HepG2 (cell line): ENCODE measurements around the gene PIEZO1. TPM values are rescaled to one million over a fixed set of nuclear protein-coding genes. Genes with fewer than 3 reads are reported as not detected.

Experiments used
- BCL6 ChIP-seq: IDR thresholded peaks from 2 replicates; pipeline ENCODE4 v1.6.1; 2016; ENCODE audit warnings: missing genetic modification reagents, missing compliant biosample characterization
- CEBPB ChIP-seq: IDR thresholded peaks from 2 replicates; pipeline ENCODE4 v1.6.1; 2011; ENCODE audit warnings: low read depth, low read length, improper control_type of control experiment, borderline replicate concordance
- CREM ChIP-seq, 2 experiments: sonication (generic) in 1 of 2; formaldehyde crosslinking in 1 of 2; IDR thresholded peaks; 2 replicates each; pipeline versions ENCODE4 v1.4.0 to v1.6.1; 2016 to 2020; ENCODE audit warnings: antibody characterized with exemption in 1 of 2, mild to moderate bottlenecking in 1 of 2, missing genetic modification reagents in 1 of 2
- DR1 ChIP-seq: sonication (generic); formaldehyde crosslinking; IDR thresholded peaks from 2 replicates; pipeline ENCODE4 v1.8.0; 2021; ENCODE audit warnings: mild to moderate bottlenecking, missing genetic modification reagents, inconsistent platforms
- GABPA ChIP-seq, 2 experiments: IDR thresholded peaks; 2 replicates each; pipeline ENCODE4 v1.6.1; 2011 to 2016; ENCODE audit warnings: low read depth in 2 of 2, low read length in 1 of 2, missing biosample characterization in 1 of 2, missing genetic modification characterization in 1 of 2
- KDM6A ChIP-seq: IDR thresholded peaks from 2 replicates; pipeline ENCODE4 v1.6.1; 2016; ENCODE audit warnings: low read depth
- KLF11 ChIP-seq: IDR thresholded peaks from 2 replicates; pipeline ENCODE4 v1.6.1; 2016; ENCODE audit warnings: missing compliant biosample characterization
- NR1H2 ChIP-seq: sonication (generic); formaldehyde crosslinking; IDR thresholded peaks from 2 replicates; pipeline ENCODE4 v1.8.1; 2022; ENCODE audit warnings: low read depth, missing genetic modification reagents, borderline replicate concordance
- SCMH1 ChIP-seq: sonication (generic); formaldehyde crosslinking; IDR thresholded peaks from 2 replicates; pipeline ENCODE4 v1.9.0; 2021; ENCODE audit warnings: missing genetic modification reagents, mild to moderate bottlenecking, borderline replicate concordance
- SP2 ChIP-seq: sonication (generic); formaldehyde crosslinking; IDR thresholded peaks from 2 replicates; pipeline ENCODE4 v1.5.1; 2020; ENCODE audit warnings: mild to moderate bottlenecking, missing genetic modification reagents
- SSRP1 ChIP-seq: IDR thresholded peaks from 2 replicates; pipeline ENCODE4 v1.6.1; 2016; ENCODE audit warnings: control low read depth
- TGIF2 ChIP-seq: IDR thresholded peaks from 2 replicates; pipeline ENCODE4 v1.6.1; 2016; ENCODE audit warnings: control low read depth, missing compliant biosample characterization
- ZFY ChIP-seq: sonication (generic); formaldehyde crosslinking; IDR thresholded peaks from 2 replicates; pipeline ENCODE4 v1.4.0; 2020; ENCODE audit warnings: missing genetic modification reagents
- ZNF274 ChIP-seq: sonication (generic); formaldehyde crosslinking; IDR thresholded peaks from 2 replicates; pipeline ENCODE4 v1.5.1; 2020; ENCODE audit warnings: mild to moderate bottlenecking, missing genetic modification reagents
- ZNF296 ChIP-seq: sonication (generic); formaldehyde crosslinking; conservative IDR thresholded peaks from 2 replicates; pipeline ENCODE4 v1.5.0; 2020; ENCODE audit warnings: mild to moderate bottlenecking, missing genetic modification reagents
- ZNF460 ChIP-seq: sonication (generic); formaldehyde crosslinking; IDR thresholded peaks from 2 replicates; pipeline ENCODE4 v1.5.1; 2020; ENCODE audit warnings: missing genetic modification reagents, mild to moderate bottlenecking, borderline replicate concordance
- ZNF468 ChIP-seq: sonication (generic); formaldehyde crosslinking; IDR thresholded peaks from 2 replicates; pipeline ENCODE4 v1.8.0; 2022; ENCODE audit warnings: mild to moderate bottlenecking, moderate library complexity, missing genetic modification reagents
- ZNF501 ChIP-seq: sonication (generic); formaldehyde crosslinking; IDR thresholded peaks from 2 replicates; pipeline ENCODE4 v1.5.1; 2020; ENCODE audit warnings: mild to moderate bottlenecking, moderate library complexity, missing genetic modification reagents
- ZNF572 ChIP-seq: sonication (generic); formaldehyde crosslinking; IDR thresholded peaks from 2 replicates; pipeline ENCODE4 v1.5.1; 2020; ENCODE audit warnings: mild to moderate bottlenecking, missing genetic modification reagents
- ZNF703 ChIP-seq: sonication (generic); formaldehyde crosslinking; IDR thresholded peaks from 2 replicates; pipeline ENCODE4 v1.5.1; 2020; ENCODE audit warnings: missing genetic modification reagents, mild to moderate bottlenecking, moderate library complexity, borderline replicate concordance
- ZSCAN21 ChIP-seq: sonication (generic); formaldehyde crosslinking; IDR thresholded peaks from 2 replicates; pipeline ENCODE4 v1.8.0; 2022; ENCODE audit warnings: mild to moderate bottlenecking, missing genetic modification reagents, moderate library complexity, borderline replicate concordance
- ZSCAN31 ChIP-seq: sonication (generic); formaldehyde crosslinking; IDR thresholded peaks from 2 replicates; pipeline ENCODE4 v1.5.0; 2020; ENCODE audit warnings: low read depth, mild to moderate bottlenecking, missing genetic modification reagents
- polyA plus RNA-seq, 8 experiments: library from polyadenylated mRNA; depleted of rRNA in 3 of 8; stranded (reverse) in 7 of 8; unstranded in 1 of 8; fragments of >200 nt; fragmentation: Illumina TruSeq in 4 of 8; extraction: Trizol in 4 of 8; gene quantifications; 2 replicates each; pipeline versions ENCODE4 v1.2.1 to v1.2.3, GENCODE V29; 2011 to 2016; ENCODE audit warnings: low read depth in 4 of 8, missing spikeins in 1 of 8, mixed read lengths in 1 of 8; ENCODE audit not compliant: insufficient read depth in 1 of 8
- total RNA-seq, 5 experiments: library from RNA; depleted of rRNA; stranded (reverse); fragments of >200 nt; fragmentation: Illumina TruSeq; extraction: Trizol; gene quantifications; 2 replicates each; pipeline ENCODE4 v1.2.3, GENCODE V29; 2016; ENCODE audit warnings: low read depth in 1 of 5
- TF ChIP-seq, protein P1 (sequence below): sonication (generic); formaldehyde crosslinking; IDR thresholded peaks from 2 replicates; pipeline ENCODE4 v1.5.1; 2020; ENCODE audit warnings: mild to moderate bottlenecking, moderate library complexity, missing genetic modification reagents
- TF ChIP-seq, protein P2 (sequence below): IDR thresholded peaks from 2 replicates; pipeline ENCODE4 v1.6.1; 2012; ENCODE audit warnings: inconsistent platforms
- TF ChIP-seq, protein P3 (sequence below): sonication (generic); formaldehyde crosslinking; IDR thresholded peaks from 2 replicates; pipeline ENCODE4 v1.8.1; 2023; ENCODE audit warnings: mild to moderate bottlenecking, missing genetic modification reagents
- TF ChIP-seq, protein P4 (sequence below): sonication (generic); formaldehyde crosslinking; IDR thresholded peaks from 2 replicates; pipeline ENCODE4 v1.4.0; 2020; ENCODE audit warnings: low read depth, mild to moderate bottlenecking, missing genetic modification reagents

PIEZO1 gene
- total and polyA plus RNA-seq, 2 of the 13 experiments (the other 11 are each of a cell fraction or from before 2014, with no cell fraction given): 67.9 to 85.0 TPM

DNA sequence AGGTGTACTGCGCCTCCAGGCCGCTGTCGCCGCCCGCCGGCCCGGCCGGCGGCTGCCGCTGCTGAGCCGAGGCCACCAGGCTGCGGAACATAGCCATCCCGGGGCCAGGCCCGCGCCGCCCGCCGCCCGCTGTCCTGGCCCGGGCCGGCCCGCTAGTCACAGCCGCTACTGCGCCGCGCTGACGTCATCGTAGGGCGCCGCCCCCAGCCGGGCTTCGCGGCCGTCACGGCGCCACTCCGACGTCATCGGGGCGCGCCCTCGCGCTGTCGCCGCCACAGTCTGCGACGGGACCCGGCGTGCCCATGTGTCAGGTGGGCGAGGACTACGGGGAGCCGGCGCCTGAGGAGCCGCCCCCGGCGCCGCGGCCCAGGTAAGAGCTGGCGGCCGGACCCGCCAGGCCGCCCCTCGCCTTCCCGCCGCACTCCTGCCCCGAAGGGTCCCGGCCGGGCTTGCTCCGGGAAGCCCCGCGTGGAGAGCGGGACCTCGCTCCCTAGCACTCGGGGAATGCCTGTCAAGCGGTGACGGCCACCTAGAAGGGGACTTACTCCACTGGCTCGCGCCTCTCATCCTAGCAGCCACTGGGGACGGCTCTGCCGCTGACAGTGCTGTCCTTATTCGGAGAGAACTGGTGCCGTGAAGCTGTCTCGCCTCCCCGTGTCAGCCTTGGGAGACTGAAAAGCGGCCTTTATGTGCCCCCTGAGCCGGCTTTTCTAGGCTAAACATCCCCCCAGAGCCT is 78.6 kb downstream of the PIEZO1 start, which contains the start of the genes CTU2 and RNF166 (continued):
- TF ChIP-seq, protein P1, sequence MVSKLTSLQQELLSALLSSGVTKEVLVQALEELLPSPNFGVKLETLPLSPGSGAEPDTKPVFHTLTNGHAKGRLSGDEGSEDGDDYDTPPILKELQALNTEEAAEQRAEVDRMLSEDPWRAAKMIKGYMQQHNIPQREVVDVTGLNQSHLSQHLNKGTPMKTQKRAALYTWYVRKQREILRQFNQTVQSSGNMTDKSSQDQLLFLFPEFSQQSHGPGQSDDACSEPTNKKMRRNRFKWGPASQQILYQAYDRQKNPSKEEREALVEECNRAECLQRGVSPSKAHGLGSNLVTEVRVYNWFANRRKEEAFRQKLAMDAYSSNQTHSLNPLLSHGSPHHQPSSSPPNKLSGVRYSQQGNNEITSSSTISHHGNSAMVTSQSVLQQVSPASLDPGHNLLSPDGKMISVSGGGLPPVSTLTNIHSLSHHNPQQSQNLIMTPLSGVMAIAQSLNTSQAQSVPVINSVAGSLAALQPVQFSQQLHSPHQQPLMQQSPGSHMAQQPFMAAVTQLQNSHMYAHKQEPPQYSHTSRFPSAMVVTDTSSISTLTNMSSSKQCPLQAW (CRISPR knock-in tag): no peak
- TF ChIP-seq ZNF703 (CRISPR knock-in tag) (no peak), KLF11 (CRISPR knock-in tag) (no peak), CREM (IDR thresholded peaks at IDR 0.05) (peak; percentile 89), CREM (CRISPR knock-in tag; IDR thresholded peaks at IDR 0.05) (peak; percentile 96), BCL6 (CRISPR knock-in tag) (no peak), ZNF460 (CRISPR knock-in tag) (no peak), SSRP1 (CRISPR knock-in tag) (no peak), CEBPB (no peak; the same call in 1 of the 2 replicates), ZNF296 (no peak), SP2 (CRISPR knock-in tag) (no peak), SCMH1 (CRISPR knock-in tag) (no peak), KDM6A (CRISPR knock-in tag) (no peak), ZFY (CRISPR knock-in tag) (peak; percentile 94), DR1 (CRISPR knock-in tag) (no peak), ZNF501 (peak; percentile 27), GABPA (IDR thresholded peaks at IDR 0.05; ENCODE audit: low read depth, low read length) (no peak), GABPA (CRISPR knock-in tag; IDR thresholded peaks at IDR 0.05; ENCODE audit: low read depth) (no peak), ZSCAN21 (CRISPR knock-in tag) (peak; percentile 78), ZNF572 (no peak; the same call in 1 of the 2 replicates), ZNF274 (peak; percentile 80; the same call in 1 of the 2 replicates), TGIF2 (CRISPR knock-in tag) (peak; percentile 100), ZSCAN31 (CRISPR knock-in tag) (peak; percentile 68; the same call in 1 of the 2 replicates), NR1H2 (CRISPR knock-in tag) (no peak), ZNF468 (no peak)
- TF ChIP-seq, protein P2, sequence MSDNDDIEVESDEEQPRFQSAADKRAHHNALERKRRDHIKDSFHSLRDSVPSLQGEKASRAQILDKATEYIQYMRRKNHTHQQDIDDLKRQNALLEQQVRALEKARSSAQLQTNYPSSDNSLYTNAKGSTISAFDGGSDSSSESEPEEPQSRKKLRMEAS: peak; percentile 99
- TF ChIP-seq, protein P3, sequence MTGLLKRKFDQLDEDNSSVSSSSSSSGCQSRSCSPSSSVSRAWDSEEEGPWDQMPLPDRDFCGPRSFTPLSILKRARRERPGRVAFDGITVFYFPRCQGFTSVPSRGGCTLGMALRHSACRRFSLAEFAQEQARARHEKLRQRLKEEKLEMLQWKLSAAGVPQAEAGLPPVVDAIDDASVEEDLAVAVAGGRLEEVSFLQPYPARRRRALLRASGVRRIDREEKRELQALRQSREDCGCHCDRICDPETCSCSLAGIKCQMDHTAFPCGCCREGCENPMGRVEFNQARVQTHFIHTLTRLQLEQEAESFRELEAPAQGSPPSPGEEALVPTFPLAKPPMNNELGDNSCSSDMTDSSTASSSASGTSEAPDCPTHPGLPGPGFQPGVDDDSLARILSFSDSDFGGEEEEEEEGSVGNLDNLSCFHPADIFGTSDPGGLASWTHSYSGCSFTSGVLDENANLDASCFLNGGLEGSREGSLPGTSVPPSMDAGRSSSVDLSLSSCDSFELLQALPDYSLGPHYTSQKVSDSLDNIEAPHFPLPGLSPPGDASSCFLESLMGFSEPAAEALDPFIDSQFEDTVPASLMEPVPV (CRISPR knock-in tag): peak; percentile 63; the same call in 1 of the 2 replicates
- TF ChIP-seq, protein P4, sequence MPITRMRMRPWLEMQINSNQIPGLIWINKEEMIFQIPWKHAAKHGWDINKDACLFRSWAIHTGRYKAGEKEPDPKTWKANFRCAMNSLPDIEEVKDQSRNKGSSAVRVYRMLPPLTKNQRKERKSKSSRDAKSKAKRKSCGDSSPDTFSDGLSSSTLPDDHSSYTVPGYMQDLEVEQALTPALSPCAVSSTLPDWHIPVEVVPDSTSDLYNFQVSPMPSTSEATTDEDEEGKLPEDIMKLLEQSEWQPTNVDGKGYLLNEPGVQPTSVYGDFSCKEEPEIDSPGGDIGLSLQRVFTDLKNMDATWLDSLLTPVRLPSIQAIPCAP: no peak
